HPDE6-E6E7 (cell line): ENCODE data around the gene KRT12.

Experiments
- DNase-seq: peaks from one replicate; pipeline ENCODE4 v3.0.0; 2011; ENCODE audit warnings: missing footprints; ENCODE audit errors: extremely low spot score

Gene KRT12

DNA sequence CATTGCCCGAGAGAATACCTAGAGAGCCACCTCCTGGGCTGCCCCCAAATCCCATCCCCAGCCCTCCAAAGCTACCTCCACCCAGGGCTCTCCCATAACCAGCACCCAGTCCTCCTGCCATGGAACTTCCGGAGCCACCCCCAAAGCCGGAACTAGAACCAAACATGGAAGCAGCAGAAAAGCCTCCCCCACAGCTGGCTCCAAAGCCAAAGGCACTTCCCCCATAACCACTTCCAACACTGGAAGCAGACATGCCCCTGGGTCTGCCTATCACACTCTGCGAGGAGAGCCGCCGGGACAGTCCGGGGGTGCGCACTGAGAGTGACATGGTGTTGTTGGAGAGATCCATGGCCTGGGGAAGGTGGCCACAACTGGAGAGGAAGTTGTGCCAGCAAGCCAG lies at the start of gene KRT12:
KRT12 (minus strand) TSS at position 386 of the 400 bp plus-strand sequence; CDS start at position 349, 37 bp downstream.
- DNase-seq, result no peak

DNA sequence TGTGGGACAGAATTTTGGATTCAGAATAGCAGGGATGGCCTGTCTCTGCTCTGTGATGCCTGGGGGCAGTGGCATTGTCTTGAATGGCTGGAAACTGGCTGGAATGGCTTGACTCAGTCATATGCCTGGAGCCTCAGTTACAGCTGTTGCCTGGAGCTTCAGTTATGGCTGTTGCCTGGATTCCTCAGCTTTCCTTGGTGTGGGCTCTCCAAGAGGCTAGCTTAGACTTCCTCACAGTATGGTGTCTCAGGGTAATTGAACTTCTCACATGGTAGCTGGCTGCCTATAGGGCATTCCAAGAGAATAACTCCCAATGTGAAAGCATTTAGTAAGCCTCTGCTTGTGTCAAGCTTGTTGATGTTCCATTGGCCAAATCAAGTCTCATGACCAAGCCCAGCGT lies 49.3 kb upstream of the KRT12 start:
- DNase-seq, result no peak

DNA sequence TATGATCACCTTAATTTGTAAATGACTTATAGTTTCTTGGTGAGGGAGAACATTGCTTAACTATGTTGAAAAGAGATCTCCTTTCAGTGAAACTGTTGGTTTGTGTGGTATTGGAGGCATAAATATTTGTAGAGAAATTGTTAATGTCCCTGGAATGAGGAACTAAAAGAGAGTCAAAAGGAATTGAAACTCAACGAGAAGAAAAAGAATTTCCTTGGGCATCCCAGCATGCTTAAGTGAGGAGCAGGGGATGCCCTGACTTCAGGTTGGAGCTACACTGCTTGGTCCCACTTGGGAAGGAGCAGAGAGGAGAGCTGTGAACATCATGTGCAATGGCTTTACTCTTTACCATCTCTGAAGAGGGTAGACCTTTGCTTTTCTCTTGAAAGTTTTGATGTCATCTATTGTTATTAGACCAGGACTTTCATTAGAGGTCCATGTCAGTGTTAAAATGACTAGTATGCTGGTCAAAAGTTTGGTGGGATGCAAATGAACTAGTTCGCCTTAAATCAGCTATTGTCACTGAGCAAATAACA lies 48.8 kb upstream of the KRT12 start:
- no peak for DNase-seq

DNA sequence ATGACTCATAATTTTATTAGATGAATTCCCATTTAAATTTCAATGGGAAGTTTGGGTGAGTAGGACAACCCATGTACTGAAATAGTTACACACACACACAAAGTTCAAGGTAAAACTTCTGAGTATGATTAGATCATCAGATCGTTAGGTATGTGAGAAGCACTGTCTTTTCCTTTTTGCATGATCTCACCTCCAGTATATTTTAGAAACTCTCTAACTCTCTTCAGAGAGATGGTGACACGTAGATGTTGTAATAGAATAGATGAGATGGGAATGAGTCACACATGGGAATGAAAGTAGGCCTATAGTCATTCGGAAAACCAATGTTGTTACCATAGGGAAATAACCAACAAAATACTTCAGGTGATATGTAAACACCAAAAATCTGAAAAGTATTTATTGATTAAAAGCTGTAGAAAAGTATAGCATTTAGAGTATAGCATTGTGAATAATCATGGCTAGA lies 48.2 kb upstream of the KRT12 start:
- DNase-seq, result peak; percentile 80

DNA sequence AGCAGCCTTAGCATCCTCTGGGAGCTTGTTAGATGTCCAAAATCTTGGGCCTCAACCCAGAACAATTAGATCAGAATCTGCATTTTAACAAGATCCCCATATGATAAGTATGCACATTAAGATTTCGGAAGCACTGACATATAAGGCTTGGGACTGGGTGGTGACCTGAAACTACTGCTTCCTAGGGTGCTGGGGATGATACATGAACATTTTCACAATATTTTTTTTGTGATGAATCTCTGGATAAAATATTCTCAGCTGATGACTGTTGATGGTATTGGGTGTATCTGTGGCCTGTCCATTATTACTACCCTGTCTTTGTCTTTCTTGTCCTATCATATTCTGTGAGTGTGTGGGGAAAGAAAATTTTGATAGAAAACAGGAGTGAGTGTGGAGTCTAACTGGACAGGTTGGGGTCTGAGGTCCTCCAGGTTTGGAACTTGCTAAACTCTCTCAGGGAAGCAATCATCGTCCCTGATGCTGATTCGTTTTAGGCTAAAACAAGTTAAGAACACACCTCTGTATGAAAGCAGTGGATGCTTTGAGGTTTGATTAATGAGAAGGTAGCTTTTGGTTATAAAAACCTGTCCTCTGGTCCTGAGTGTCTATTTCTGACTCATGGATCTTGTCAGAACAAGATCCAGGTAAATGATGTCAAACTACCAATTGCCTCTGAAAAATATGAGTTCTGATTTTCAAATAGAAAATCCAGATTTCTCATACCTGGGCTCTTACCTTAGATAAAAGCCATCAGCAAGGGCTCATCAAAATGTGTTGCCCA lies 47.2 kb upstream of the KRT12 start:
- no peak for DNase-seq

DNA sequence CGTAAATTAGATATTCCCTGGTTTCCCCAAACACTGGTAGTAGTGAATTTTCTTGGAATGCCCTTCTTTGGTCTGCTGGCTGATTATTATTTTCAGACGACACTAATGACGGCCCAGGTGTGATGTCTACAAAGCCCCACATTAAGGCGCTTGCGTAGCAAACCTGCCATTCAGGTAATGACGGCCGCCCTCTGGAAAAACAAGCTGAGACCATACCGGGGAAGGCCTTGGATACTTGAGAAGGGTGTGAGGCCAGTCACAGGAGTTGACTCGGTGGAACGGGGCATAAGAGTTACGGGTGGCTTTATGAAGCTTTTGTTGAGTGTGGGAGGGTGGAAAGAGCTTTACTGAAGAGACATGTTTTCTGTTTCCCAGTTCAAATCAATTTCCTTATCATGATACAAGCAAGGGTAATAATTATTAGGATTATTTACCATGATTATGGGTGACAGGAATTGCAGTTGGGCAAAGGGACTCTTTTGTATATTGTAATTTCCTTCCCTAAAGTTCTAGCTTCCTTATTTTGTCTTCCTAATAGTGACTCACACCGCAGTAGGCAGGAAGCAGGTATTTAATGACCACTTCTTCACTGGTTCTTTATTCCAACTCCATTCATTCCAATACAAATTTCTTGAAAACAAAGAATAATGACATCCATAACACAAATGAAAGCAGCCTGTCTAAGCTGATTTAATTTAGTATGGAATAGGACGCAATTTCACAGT lies 45.6 kb upstream of the KRT12 start:
- no peak for DNase-seq

DNA sequence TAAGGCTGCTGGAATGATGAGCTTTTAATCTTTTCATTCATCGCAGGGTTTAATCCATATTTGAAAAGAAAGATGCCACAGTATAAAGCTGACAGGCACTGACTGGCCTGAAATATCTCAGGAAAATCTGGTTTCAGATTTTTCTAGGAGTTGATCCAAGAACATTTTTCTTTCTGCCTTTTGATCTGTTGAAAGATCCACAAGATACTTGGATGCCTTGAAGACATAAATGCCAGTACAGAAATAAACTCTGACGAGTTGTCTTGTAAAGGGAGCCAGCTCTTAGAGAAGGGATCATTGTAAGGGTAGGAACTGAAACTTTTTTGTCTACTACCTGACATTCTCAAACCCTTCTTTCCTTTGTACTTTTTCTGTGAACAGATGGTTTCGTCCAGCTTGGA lies 43.4 kb upstream of the KRT12 start:
- DNase-seq, result no peak

DNA sequence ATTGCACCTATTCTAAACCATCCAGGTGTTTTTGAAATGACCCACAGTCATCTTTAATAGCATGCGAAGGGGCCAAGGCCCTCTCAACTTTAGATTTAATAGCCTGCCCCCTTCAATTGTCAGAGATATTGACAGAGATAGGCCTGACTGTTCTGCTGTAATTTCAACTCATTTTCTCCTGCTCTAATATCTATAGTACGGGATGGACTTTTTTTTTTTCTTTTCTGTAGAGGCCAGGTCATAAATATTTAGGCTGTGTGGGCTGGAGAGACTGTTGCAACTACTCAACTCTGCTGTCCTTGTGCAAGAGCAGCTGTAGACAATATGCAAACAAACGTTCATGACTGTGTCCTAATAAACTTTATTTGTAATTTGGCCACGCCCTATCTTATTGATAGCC lies 42.7 kb upstream of the KRT12 start:
- DNase-seq, result no peak

DNA sequence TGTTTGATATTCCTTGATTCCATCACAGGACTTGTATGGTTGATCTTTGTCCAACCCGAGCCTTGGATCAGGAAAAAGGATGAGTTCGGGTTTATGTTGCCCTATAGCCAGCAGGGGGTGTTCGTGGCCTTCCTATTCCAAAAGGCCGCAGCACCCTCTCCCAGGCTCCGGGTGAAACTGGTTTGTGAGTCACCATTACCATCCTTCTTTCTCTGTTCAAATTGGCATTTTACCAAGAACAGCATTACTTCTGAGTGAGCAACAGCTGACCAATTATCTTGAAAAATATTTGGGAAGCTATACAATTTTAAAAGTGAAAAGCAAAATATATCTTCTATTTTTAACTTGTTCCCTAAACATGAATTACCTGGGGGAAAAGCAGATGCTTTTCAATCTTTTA lies 42.3 kb upstream of the KRT12 start:
- DNase-seq, result peak; percentile 80

DNA sequence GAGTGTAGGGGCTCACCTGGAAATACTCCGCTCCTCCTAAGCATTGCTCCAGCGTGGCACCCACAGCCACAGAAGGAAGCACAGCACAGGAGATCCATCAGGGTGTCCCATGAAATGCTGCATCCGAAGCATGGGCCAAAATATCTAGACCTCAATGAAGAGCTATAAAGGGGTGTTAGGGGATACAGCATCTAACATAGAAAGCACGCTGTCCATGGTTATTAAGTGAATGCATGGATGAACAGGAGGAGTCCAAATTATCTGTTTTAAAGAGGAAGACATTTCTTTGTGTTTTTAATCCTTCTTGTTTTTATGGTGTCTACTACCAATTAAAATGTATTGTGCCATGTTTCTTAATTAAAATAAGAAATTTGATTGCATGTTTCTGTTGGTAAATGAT lies 39.6 kb upstream of the KRT12 start:
- no peak for DNase-seq

DNA sequence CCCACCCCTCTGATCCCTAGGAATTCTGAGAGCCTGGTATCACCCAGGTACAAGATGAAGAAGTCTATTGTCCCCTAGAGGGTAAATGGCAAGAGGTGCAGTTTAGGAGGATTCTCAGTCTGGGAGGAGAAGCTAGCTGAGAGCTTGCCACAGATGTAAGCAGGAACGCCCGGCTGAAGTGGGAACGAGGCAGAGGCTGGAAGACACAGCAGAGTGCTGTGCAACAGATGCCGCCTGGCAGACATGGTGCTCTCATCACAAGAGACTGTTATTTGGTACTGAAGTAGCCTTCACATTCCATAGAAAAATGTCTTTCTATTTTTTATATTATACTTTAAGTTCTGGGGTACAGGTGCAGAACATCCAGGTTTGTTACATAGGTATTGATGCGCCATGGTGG lies 38.3 kb upstream of the KRT12 start:
- DNase-seq, result no peak

DNA sequence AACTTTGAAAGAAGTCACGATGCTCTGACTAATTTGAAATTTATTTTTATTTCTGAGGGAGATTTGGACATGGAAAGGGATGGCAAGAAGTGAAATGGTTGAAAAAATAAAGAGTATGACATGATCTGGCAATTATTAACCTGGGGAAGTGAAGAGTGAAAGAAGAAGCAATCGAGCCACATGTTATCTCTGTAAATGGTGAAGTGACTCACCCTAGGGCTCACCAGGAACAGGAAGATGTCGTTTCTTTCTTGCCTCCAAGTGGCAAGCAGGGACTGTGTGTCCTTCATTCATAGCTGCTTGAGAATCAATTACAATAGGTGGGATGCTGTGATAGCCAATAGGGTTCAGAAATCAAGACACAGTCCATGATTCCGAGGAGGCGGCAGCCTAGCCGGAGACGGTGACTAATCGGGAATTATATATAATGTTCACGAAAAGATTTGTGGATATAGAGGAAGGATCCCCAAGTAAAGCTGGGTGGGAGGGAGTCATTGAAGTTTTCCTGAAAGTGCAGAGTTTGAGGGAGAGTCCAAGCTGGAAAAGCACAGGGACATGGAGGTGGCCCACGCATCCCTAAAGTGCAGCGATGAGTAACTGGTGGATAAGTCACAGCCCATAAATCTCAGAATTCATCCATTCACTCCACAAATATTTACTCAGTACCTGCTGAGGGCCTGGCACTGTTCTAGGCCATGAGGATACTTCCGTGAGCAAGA lies 36.3 kb upstream of the KRT12 start:
- DNase-seq, result peak; percentile 78

DNA sequence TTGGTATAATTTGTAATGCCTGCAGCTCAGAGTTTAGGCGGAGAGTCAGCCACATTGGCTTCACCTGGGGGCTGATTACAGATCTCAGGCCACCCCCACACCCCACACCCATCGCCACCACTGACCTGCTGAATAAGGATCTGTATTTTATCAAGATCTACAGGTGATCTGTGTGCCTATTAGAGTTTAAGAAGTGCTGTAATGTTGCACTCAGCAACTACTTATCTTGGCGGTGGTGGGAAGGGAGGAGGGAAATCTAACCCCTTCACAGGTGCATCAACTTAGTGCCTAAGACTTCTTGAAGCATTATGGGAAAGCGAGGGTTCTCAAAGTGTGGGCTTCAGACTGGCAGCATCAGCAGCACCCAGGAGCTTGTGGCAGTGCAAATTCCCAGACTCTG lies 35.5 kb upstream of the KRT12 start:
- no peak for DNase-seq

DNA sequence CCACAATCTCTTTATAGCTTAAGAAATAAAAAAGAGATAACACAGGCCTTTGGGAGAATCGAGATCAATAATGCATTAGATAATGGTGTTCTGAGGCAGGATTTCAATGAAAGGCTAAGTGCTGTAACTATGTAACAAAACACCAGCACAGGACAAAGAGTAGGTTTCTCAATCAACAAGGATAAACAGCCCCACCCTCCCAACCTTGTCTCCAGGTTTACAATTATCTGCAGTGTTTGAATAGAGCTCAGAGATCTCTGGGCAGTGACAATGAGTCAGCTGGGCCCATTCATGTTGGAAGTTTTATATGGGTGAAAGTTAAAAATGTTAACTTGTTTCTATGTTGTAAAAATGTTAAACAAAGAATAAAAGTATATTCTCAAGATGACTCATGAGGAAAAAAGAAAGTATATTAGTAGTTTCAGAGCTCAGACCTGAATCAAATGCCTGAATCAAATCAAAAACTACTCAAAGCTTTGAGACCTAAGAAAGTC lies 35.0 kb upstream of the KRT12 start:
- peak; percentile 93 for DNase-seq

DNA sequence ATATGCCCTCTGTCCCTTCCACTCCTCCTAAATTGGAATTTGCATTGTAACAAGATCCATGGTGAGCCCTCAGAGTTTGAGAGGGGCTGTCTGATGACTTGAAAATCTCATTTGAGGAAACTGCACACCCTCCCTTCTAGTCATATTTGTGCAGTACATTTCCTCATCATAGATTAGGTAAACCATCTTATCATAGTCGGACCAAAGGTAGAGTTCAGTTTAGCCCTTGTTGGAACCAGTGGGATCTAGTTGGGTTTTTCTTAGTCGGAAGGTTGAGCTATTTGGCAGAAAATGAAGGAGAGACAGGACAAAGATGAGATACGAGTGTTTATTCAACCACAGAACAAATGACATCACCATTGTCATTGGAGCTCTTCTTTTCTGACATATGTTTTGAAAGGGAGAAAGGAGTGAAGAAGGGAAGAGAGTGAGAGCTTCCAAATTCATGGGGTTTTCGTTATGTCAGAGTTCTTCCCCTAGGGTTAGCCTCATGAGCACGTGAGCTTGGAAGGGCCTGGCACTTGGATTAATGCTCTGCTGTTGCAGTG lies 33.9 kb upstream of the KRT12 start:
- no peak for DNase-seq

DNA sequence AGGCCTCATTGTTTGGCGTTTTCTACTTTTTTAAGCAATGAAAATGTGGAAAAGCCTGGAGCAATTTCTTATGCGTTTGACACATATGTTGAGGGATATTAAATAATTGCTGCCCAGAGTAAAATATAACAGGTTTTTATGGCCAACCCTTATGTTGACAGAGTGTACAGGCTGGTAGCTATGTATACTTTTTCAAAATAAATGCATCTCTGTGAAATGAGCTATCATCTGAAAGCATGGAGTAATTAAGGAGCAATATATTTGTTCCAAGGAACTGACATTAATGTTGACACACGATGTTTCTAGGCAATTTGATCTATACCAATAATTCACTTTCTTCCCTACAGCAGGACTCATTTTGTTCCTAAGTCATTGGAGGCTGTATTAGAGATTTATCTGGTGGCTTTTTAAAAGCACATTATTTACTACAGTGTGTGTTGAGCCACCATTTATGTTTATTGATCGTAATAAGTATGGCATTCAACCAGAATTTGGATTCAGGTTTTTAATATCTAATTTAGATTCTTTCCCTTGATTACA lies 30.0 kb upstream of the KRT12 start:
- no peak for DNase-seq

DNA sequence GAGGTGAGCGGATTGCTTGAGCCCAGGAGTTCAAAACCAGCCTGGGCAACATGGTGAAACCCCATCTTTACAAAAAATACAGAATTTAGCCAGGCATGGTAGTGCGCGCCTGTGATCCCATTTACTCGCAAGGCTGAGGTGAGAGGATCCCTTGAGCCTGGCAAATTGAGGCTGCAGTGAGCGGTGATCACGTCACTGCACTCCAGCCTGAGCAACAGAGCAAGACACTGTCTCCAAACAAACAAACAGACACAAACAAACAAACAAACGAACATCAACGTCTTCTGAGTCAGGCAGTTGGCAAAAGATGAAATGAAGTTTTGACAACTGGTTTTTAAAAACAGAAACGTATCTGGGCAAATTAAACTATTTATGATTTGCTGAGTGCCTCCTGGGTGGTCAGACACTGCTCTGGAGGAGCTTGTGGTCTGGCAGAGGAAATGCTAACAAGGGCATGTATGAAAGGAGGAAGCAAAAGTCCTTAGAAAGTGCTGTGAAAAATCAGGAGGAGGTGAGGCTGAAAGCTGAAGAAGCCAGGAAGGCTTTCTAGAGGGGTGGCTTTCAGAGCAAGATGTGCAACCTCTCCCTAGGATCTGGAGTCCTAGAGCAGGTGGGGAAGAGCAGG lies 28.2 kb upstream of the KRT12 start:
- no peak for DNase-seq

DNA sequence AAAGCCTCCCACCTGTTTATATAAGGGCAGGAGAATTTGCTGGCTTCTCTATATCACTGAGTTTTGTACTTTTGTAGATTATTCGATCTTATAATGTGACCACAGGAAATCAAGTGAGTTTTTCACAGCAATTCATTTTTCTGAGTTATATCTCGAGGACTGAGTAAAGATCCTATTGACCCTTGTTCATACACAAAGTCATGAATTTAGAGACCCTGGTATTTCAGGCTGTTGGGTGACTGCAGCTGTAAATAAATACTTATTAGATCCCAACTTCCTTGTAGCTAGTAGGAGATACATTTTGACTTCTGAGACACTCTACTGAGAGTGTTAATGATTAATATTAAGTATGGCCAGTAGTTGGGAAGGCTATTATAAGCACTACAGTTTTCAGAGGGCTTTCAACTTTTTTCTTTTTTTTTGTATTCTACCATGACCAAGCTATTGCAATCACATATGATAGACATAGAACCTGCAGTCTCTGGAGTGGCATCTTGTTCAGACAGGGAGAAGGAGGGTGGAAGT lies 21.2 kb upstream of the KRT12 start:
- DNase-seq, result no peak

DNA sequence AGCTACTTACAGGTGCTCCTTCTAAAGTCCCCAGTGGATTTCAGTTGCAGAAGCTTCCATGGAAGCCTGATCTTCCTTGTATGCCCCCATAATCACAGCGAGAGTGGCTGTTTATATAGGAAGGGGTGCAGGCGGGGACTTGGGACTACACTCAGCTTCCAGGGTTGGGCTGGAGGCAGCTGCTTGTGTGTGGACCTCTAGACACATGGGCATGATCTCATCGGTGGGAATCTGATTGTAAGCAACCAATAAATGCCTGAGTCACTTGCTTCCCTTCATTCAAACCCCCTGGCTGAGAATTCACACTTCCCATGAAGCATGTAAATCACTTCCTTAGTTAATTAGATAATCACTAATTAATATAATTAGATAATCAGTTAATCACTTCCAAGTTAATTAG lies 19.1 kb upstream of the KRT12 start:
- no peak for DNase-seq

DNA sequence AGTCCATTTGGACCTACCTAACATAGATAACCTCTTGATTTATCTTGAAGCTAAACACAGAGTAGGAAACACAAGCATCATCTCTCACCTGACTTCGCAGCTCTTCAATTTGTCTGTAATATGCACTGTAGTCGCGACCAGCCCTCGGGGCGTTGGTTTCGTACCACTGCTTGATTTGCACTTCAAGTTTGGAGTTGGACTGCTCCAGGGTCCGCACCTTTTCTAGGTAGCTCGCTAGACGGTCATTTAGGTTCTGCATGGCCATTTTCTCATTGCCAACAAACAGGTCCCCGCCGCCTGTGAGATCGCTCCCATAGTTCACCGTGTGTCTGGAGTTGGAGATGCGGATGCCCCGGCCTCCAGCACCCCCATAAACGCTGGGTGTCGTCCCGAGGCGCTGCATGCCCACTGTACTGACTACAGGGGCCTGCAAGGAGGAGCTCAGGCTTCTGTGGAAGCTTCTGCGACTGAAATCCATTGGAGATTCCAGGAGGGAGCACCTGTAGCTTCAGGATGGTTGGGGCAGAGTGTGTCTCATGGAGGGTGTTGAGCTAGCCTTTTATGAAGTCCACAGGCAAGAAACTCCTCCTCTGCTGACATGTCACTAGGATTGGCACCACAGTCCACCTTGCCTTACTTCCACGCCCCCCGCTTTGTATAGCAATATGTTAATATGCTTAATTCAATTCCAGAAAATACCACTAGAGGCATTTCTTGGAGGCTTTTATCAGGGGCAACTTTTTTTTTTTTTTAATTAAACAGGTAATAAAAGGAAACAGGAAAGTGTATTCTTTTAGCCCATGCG lies 17.9 kb upstream of the KRT12 start, which contains the start of gene KRT20:
KRT20 (minus strand) TSS at position 535 of the 805 bp plus-strand sequence; CDS start at position 478, 57 bp downstream.
- no peak for DNase-seq
